ENCODE measurements around the gene PARP11. TPM values are rescaled to one million over a fixed set of nuclear protein-coding genes. Genes with fewer than 3 reads are reported as not detected.

Gene PARP11
- total and polyA plus RNA-seq, 2 donors (not counting 1 experiment from before 2014, with no cell fraction given), result 6.4 to 26.3 TPM

DNA sequence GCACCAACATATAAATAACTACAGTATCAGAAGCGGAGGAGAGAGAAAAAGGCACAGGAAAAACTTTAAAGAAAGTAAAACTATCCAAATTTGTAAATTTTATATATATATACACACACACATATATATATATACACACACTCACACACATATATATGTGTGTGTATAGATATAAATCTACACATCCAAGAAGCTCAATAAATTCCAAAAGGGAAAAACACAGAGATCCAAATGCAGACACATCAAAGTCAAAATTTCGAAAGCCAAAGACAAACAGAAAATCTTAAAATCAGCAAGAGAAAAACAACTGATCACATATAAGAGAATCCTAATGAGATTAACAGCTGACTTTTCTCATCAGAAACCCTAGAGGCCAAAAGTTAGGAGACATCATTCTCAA, 37.3 kb downstream of the PARP11 start:
- ChIA-PET POLR2A (no interaction called here), CTCF (interaction anchor here (1.2 kb wide), 1 partner anchor 441 kb away, joined by 3 read pairs; no protein-coding TSS in a partner anchor)
- H3K79me2 ChIP-seq (ENCODE audit: control insufficient read depth, insufficient read depth, low read length), result peaks cover 62% of the 10 kb centered on the region
- H3K4me3 ChIP-seq (ENCODE audit: control extremely low read depth in 1 of 5, extremely low read depth in 1 of 5, insufficient read depth in 1 of 5, low read depth in 2 of 5, low read length in 4 of 5), result no peak overlapping the region
- peaks cover 19% of the 10 kb centered on the region for H4K20me1 ChIP-seq (ENCODE audit: control insufficient read depth, insufficient read depth, low read length, poor library complexity, severe bottlenecking)
- no peak overlapping the region for H3K4me2 ChIP-seq (replicated peaks; ENCODE audit: low read depth, low read length, poor library complexity, severe bottlenecking)
- Mint-ChIP-seq H3K4me1 (peaks cover 51% of the 10 kb centered on the region), H3K9me3 (ENCODE audit: insufficient read depth) (no peaks in the 10 kb centered on the region), H3K27ac (no peak overlapping the region), H3K4me3 (no peak overlapping the region), H3K27me3 (no peaks in the 10 kb centered on the region)
- TF ChIP-seq, protein P1, sequence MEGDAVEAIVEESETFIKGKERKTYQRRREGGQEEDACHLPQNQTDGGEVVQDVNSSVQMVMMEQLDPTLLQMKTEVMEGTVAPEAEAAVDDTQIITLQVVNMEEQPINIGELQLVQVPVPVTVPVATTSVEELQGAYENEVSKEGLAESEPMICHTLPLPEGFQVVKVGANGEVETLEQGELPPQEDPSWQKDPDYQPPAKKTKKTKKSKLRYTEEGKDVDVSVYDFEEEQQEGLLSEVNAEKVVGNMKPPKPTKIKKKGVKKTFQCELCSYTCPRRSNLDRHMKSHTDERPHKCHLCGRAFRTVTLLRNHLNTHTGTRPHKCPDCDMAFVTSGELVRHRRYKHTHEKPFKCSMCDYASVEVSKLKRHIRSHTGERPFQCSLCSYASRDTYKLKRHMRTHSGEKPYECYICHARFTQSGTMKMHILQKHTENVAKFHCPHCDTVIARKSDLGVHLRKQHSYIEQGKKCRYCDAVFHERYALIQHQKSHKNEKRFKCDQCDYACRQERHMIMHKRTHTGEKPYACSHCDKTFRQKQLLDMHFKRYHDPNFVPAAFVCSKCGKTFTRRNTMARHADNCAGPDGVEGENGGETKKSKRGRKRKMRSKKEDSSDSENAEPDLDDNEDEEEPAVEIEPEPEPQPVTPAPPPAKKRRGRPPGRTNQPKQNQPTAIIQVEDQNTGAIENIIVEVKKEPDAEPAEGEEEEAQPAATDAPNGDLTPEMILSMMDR (IDR thresholded peaks at IDR 0.05), result no peak
- TF ChIP-seq EZH2 (IDR thresholded peaks at IDR 0.05; ENCODE audit: borderline replicate concordance, insufficient read depth, low read depth, low read length, poor library complexity, severe bottlenecking), result no peak
- no peaks in the 10 kb centered on the region for H3K27me3 ChIP-seq (replicated peaks in 1 of 4; ENCODE audit: control extremely low read depth in 1 of 4, control insufficient read depth in 3 of 4, insufficient read depth in 4 of 4, low read length in 3 of 4)
- no peak for DNase-seq
- no peak for ATAC-seq (ENCODE audit: low read depth)
- no CpG with 5 or more reads among the region's 2 CpGs for WGBS (ENCODE audit: insufficient coverage)
- no peak overlapping the region for H3K9ac ChIP-seq (ENCODE audit: low read length)
- H3K9me3 ChIP-seq (ENCODE audit: control extremely low read depth in 1 of 3, control insufficient read depth in 2 of 3, insufficient read depth in 1 of 3, low read length in 2 of 3), result no peaks in the 10 kb centered on the region
- peaks cover 21 to 22% of the 10 kb centered on the region in 2 donors for H3K4me1 ChIP-seq (ENCODE audit: control insufficient read depth in 2 of 2, insufficient read depth in 2 of 2, low read length in 2 of 2)
- no peaks in the 10 kb centered on the region for H3K36me3 ChIP-seq (replicated peaks in 1 of 2; ENCODE audit: control extremely low read depth in 1 of 2, control insufficient read depth in 1 of 2, extremely low read depth in 1 of 2, insufficient read depth in 2 of 2, low read length in 1 of 2)
- intact Hi-C loops (cut with micrococcal nuclease), result loop anchor here (5.0 kb wide), 1 partner anchor 36 kb away; the partner anchor contains the start of gene PARP11
- H2AFZ ChIP-seq (ENCODE audit: insufficient read depth, low read depth, low read length, poor library complexity, severe bottlenecking), result no peak overlapping the region
- H3K27ac ChIP-seq (ENCODE audit: low read length in 2 of 2), result no peak overlapping the region

DNA sequence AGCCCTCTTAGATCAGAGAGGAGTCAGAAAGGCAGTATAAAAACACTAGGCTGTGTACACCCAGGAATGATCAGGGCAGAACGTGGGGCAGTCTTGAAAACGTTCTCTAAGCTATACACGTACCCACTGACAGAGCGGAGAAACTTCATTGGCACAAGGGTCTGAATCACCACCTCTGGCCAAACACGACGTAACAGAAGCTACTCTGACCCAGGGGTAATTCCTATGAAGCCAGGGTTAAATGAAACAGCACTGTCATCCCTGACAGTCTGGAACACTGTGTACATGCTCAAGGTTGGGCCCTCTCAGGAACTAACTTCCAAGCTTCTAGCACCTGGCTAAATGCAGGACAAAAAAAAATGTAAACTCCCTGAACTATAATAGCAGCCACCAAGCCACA, 38.4 kb downstream of the PARP11 start:
- Mint-ChIP-seq H3K27ac (no peak overlapping the region), H3K9me3 (ENCODE audit: insufficient read depth) (no peaks in the 10 kb centered on the region), H3K27me3 (no peaks in the 10 kb centered on the region), H3K4me1 (peaks cover 55% of the 10 kb centered on the region), H3K4me3 (no peak overlapping the region)
- no peaks in the 10 kb centered on the region for H3K9me3 ChIP-seq (ENCODE audit: control extremely low read depth in 1 of 3, control insufficient read depth in 2 of 3, insufficient read depth in 1 of 3, low read length in 2 of 3)
- ATAC-seq (ENCODE audit: low read depth) (no peak), DNase-seq (no peak)
- TF ChIP-seq, protein P1 (IDR thresholded peaks at IDR 0.05), result no peak
- TF ChIP-seq EZH2 (IDR thresholded peaks at IDR 0.05; ENCODE audit: borderline replicate concordance, insufficient read depth, low read depth, low read length, poor library complexity, severe bottlenecking), result no peak
- peaks cover 0 to 1% of the 10 kb centered on the region in 2 experiments for H3K36me3 ChIP-seq (replicated peaks in 1 of 2; ENCODE audit: control extremely low read depth in 1 of 2, control insufficient read depth in 1 of 2, extremely low read depth in 1 of 2, insufficient read depth in 2 of 2, low read length in 1 of 2)
- no peaks in the 10 kb centered on the region for H3K27me3 ChIP-seq (replicated peaks in 1 of 4; ENCODE audit: control extremely low read depth in 1 of 4, control insufficient read depth in 3 of 4, insufficient read depth in 4 of 4, low read length in 3 of 4)
- H3K27ac ChIP-seq (ENCODE audit: low read length in 2 of 2), result no peak overlapping the region
- no peak overlapping the region for H3K4me2 ChIP-seq (replicated peaks; ENCODE audit: low read depth, low read length, poor library complexity, severe bottlenecking)
- POLR2A ChIA-PET, result no interaction called here
- H3K4me1 ChIP-seq (ENCODE audit: control insufficient read depth in 2 of 2, insufficient read depth in 2 of 2, low read length in 2 of 2), result peaks cover 21 to 22% of the 10 kb centered on the region in 2 donors
- peaks cover 19% of the 10 kb centered on the region for H4K20me1 ChIP-seq (ENCODE audit: control insufficient read depth, insufficient read depth, low read length, poor library complexity, severe bottlenecking)
- peaks cover 67% of the 10 kb centered on the region for H3K79me2 ChIP-seq (ENCODE audit: control insufficient read depth, insufficient read depth, low read length)
- no peak overlapping the region for H3K4me3 ChIP-seq (ENCODE audit: control extremely low read depth in 1 of 5, extremely low read depth in 1 of 5, insufficient read depth in 1 of 5, low read depth in 2 of 5, low read length in 4 of 5)
- no peak overlapping the region for H2AFZ ChIP-seq (ENCODE audit: insufficient read depth, low read depth, low read length, poor library complexity, severe bottlenecking)
- 81% methylated on average over 6 of the region's 6 CpGs for WGBS (ENCODE audit: insufficient coverage)
- CTCF ChIA-PET, result interaction anchor here (0.8 kb wide), 1 partner anchor 320 kb away, joined by 3 read pairs; no protein-coding TSS in a partner anchor
- intact Hi-C loops (cut with micrococcal nuclease), result loop anchor here (5.0 kb wide), 1 partner anchor 38 kb away; the partner anchor contains the start of gene PARP11
- H3K9ac ChIP-seq (ENCODE audit: low read length), result no peak overlapping the region
